GM18907 (cell line): Measurements from ENCODE around the gene RIT1.
"Not testable (repeated sequence)": the region's sequence is repeated elsewhere in the genome, so short reads cannot be mapped to it uniquely, and the experiment has no call there.

Source experiments
- ATAC-seq: cut with Tn5 transposase; IDR thresholded peaks from one replicate; pipeline ENCODE4 v1.9.1; 2021; ENCODE audit warnings: mild to moderate bottlenecking, moderate library complexity; ENCODE audit not compliant: unreplicated experiment

RIT1 gene

DNA sequence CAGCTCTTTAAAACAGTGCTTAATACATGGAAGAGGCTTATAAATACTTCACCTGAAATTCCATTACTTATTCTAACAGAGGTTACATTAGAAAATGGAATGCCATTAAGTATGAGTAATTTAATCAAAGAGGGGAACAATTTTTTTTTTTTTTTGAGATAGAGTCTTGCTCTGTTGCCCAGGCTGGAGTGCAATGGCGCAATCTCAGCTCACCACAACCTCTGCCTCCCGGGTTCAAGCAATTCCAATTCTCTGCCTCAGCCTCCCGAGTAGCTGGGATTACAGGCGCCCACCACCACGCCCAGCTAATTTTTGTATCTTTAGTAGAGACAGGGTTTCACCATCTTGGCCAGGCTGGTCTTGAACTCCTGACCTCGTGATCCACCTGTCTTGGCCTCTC, 15.5 kb downstream of the RIT1 start:
- not testable (repeated sequence) for ATAC-seq

GRCh38 chr1:155893389-155894142, 17.6 kb downstream of the RIT1 start:
- no peak for ATAC-seq

- ATAC-seq = no peak
Measured at GRCh38 chr1:155892796-155893195, 18.4 kb downstream of the RIT1 start.

DNA sequence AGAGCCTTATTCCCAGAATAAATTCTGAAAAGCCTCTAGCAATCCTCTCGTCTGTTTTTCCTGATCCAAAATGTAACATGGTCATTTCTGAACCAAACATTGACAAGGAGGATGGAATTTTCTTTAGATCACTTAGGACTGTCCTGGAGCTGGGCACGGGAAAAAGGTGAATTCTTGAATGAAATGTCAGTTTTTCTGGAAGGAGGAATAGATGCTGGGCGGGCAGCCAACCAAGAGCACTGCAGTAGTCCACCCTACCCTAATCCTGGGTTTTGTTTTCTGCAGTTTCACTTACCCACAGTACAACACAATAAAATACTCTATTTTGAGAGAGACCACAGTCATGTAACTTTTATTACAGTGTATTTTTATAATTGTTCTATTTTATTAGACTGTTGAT, 20.9 kb downstream of the RIT1 start:
- ATAC-seq = no peak

DNA sequence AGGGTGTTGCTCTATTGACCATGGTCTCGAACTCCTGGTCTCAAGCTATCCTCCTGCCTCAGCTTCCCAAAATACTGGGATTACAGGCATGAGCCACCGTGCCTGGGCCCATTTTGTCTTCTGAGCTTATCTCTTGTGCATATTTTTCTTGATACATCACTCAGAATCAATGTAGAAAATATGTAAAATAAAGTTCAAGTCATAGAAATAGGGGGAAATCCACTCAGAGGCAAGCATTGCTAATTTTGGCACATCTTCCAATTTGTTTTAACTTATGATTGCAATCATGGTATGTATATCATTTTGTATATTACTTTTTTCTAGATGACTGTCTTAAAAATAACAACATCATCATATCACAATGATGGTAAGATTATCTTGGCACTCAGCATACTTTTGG, 21.6 kb downstream of the RIT1 start:
- no peak for ATAC-seq

DNA sequence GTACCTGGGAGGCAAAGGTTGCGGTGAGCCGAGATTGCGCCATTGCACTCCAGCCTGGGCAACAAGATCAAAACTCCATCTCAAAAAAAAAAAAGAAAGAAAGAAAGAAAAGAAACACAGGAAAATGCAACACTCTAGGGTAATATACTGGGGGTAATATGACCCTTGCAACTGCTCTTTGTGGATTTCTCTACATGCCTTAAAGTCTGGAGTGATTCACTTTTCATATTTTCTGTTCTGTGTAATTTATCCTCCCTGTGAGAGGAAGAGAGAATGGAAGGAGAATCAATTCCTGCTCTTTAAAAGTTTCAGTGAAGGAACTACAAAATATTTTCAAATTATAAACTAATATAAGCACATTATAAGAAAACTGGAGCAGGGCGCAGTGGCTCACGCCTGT, 22.7 kb downstream of the RIT1 start:
- ATAC-seq = no peak

DNA sequence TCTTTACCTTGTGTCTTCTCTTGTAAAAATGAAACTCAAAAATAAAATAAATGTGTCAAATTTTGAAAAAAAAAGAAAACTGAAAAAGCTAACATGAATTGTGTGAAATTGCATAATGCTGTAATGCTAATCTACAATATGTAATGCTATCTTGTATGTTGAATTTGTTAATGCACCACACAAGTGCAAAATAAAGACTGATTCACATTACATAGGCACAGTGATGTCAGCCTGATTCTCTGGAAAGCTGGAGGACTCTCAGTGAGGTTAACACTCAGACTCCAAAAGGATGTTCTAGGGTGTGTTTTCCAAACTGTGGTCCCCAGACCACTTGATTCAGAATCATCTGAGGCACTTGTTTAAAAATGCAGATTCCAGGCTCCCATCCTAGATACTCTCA, 26.2 kb downstream of the RIT1 start:
- ATAC-seq = no peak

DNA sequence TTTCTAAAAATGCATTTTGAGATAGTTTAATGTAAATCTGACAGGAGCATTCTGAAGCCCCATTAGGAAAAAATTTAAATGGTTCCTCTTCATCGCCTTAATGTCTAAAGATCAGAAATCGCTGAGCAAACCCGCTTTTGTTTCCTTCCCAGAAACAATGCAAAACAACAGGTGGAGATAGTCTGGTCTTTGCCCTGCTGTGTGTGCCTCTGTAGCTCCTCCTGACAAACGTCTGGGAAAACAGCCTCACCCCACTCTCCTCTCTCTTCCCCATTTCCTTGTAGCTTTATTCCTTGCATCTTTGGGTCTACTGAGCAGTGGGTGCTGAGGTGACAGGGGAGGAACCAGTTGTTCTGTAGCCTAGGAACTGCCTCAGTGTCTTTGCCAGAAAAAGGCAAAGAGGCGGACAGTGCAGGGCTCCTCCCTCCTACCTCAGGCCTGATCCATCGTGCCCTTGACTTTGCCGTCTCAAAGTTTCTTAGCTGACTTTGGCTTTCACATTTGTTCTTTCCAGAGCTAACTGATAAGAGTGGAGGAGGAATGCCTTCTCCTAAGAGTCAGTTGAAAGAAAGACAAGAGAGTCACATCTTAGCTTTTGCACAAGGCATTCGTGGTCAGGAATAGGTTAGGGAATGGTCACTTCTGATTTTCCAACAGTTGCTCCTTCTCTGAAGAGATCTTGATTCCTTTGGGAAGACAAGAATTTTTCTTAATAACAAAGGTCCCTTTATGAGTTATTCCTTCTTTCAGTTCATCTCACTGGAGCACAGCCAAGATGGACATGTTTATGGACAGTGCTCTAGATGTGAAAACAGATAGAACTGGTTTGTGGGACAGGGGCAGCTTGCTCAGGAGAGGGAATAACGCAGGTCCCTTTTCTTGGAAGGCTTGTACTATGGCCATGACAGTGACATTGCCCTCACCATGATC, 26.9 kb downstream of the RIT1 start:
- no peak for ATAC-seq

- ATAC-seq = no peak
Measured at GRCh38 chr1:155882766-155883165, 28.4 kb downstream of the RIT1 start.

- no peak for ATAC-seq
Measured at GRCh38 chr1:155882235-155882634, 28.9 kb downstream of the RIT1 start.

- ATAC-seq = no peak
Measured at GRCh38 chr1:155880950-155881349, 30.2 kb downstream of the RIT1 start.

DNA sequence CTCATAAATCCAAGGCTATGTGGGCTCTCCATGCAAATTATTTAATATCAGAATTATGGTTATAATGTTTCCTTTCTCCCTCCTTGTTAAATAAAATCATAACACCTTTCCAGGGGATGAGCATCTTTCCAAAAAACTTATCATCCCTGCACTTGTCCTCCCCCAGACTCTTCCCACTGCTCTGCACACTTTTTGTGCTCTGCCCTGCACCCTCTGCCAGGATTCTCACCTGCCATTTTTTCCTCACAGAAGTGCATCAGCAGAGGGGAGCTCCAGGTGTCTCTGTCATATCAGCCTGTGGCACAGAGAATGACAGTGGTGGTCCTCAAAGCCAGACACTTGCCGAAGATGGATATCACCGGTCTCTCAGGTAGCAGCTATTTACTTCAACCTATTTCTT, 30.9 kb downstream of the RIT1 start:
- ATAC-seq = no peak

- no peak for ATAC-seq
Measured at GRCh38 chr1:155877945-155878344, 33.2 kb downstream of the RIT1 start.

GRCh38 chr1:155873860-155874259, 37.3 kb downstream of the RIT1 start:
- no peak for ATAC-seq

GRCh38 chr1:155872527-155872926, 38.6 kb downstream of the RIT1 start:
- no peak for ATAC-seq

- no peak for ATAC-seq
Measured at GRCh38 chr1:155871390-155871789, 39.8 kb downstream of the RIT1 start.

DNA sequence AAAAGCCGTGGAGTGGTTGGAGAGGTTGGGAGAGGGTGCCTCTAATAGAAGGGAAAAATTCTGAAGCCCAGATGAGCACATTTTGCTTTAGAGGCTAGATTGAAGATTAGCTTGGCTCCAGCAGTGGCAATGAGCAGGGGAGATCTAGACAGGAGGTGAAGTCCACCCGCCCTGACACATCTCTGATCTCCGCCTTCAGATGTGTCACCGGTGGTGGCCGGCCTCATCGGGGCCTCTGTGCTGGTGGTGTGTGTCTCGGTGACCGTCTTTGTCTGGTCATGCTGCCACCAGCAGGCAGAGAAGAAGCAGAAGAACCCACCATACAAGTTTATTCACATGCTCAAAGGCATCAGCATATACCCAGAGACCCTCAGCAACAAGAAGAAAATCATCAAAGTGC, 43.4 kb downstream of the RIT1 start:
- no peak for ATAC-seq

DNA sequence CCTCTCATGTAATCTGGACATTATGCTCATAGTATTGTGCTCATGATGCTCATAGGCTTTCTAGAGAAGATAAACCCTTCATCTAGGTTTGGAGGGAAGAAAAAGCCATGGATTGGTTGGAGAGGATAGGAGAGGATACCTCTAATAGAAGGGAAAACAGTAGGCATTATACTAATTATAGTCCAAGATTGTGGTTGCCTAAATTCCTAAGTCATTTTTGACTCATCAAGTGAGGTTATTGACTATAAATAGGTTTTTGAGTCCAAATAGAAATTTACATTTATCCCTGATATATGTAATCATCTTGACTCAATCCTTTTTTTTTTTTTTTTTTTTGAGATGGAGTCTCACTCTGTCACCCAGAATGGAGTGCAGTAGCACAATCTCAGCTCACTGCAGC, 46.8 kb downstream of the RIT1 start:
- ATAC-seq = no peak

DNA sequence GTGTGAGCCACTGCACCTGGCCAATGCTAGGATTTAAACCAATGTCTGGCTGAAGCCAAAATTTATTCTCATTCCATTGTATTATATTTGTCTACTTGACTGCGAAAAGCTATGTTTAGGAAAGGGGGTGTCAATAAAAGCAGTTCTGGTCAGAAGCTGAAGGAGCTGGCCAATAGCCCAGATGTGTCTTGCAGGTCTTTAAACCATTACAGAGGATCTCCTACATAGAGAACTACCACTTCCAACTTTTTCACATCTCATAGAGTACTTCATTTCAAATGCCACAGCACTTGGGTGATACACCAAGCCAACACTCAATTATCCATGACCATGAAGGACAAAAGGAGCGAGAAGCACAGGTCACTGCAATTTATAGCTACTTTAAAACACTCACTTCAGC, 49.3 kb downstream of the RIT1 start:
- no peak for ATAC-seq

GRCh38 chr1:155860970-155861510, 50.1 kb downstream of the RIT1 start:
- no peak for ATAC-seq

DNA sequence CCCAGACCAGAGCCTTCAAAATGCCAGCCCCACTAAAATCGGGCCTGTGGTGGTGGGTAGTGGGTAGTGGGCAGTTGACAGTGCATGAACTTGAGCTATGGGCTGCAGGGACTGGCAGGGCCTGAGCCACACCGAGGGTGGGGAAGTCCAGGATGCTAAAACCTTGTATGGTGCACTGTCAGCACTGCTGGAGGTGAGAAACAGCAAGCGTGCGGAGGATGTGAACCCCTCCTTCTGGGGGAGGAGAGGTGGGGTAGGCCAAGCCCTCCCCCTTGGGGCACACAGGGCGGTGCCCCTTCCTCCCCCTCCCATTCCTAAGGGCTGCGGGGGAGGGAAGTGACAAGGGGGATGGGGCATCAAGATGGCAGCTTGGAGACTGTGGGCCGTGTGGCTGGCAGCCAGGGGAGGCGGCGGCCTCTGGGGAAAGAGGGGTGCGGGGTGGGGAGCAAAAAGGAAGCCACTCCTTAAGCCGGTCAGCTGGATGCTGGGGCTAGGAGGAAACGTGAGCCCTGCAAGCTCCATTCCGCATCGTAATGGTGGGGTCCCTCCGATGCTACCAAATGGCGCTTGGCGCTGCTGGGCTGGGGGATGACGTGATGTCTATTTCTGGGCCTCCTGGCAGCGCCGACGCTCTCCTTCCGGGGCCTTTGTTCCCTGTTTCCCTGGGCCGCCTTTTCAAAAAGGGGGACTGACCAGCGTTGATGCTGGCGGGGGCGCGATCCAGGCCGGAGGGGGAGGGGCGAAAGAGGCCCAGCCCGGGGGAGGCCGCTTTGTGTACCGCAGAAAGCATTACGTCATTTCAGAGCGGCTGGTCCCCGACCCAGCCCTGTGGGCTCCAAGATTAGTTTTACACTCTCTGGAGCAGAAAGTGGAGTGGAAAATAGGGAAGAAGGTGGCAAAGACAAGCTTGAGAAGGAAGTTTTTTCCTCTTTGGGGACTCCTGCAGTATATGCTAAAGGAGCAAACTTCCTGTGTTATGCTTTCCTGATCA, 51.0 kb downstream of the RIT1 start:
- peak; percentile 23 for ATAC-seq
